ENCODE results near the gene ME2. TPM values are rescaled to one million over a fixed set of nuclear protein-coding genes. Genes with fewer than 3 reads are reported as not detected.

ME2 gene
- total and polyA plus RNA-seq, 2 donors (not counting 1 experiment from before 2014, with no cell fraction given), result 28.4 to 57.8 TPM

DNA sequence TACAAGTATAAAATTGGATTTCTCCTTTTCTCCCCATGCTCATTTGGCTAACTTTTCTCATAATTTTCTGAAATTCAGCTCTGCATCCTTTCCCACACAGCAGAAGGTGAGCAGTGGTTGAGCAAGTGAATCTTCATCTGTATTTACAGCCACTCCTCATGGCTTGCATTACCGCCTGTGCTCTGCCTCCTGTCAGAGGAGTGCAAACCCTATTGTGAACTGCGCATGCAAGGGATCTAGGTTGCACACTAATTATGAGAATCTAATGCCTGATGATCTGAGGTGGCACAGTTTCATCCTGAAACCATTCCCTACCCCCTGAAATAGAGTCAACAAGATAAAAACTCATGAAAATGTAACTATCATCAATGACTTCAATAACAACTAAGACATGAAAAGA lies 20.0 kb downstream of the ME2 start:
- no peak overlapping the region for H3K27ac ChIP-seq (ENCODE audit: low read length in 2 of 2)
- no peak for DNase-seq
- no peak for ATAC-seq (ENCODE audit: low read depth)
- H2AFZ ChIP-seq (ENCODE audit: insufficient read depth, low read depth, low read length, poor library complexity, severe bottlenecking), result no peak overlapping the region
- Mint-ChIP-seq H3K27me3 (no peaks in the 10 kb centered on the region), H3K4me3 (no peak overlapping the region), H3K27ac (no peak overlapping the region), H3K4me1 (peaks cover 13% of the 10 kb centered on the region), H3K9me3 (ENCODE audit: insufficient read depth) (no peaks in the 10 kb centered on the region)
- H4K20me1 ChIP-seq (ENCODE audit: control insufficient read depth, insufficient read depth, low read length, poor library complexity, severe bottlenecking), result no peaks in the 10 kb centered on the region
- H3K9me3 ChIP-seq (ENCODE audit: control extremely low read depth in 1 of 3, control insufficient read depth in 2 of 3, insufficient read depth in 1 of 3, low read length in 2 of 3), result peaks cover 0 to 9% (median 0%) of the 10 kb centered on the region in 3 donors
- ChIA-PET CTCF (interaction anchor here (1.4 kb wide), 1 partner anchor 78 kb away, joined by 3 read pairs; no protein-coding TSS in a partner anchor), POLR2A (no interaction called here)
- peaks cover 13 to 21% of the 10 kb centered on the region in 2 experiments for H3K36me3 ChIP-seq (replicated peaks in 1 of 2; ENCODE audit: control extremely low read depth in 1 of 2, control insufficient read depth in 1 of 2, extremely low read depth in 1 of 2, insufficient read depth in 2 of 2, low read length in 1 of 2)
- H3K27me3 ChIP-seq (replicated peaks in 1 of 4; ENCODE audit: control extremely low read depth in 1 of 4, control insufficient read depth in 3 of 4, insufficient read depth in 4 of 4, low read length in 3 of 4), result no peaks in the 10 kb centered on the region
- WGBS (ENCODE audit: insufficient coverage), result 83% methylated on average over 2 of the region's 2 CpGs
- peaks cover 17% of the 10 kb centered on the region for H3K79me2 ChIP-seq (ENCODE audit: control insufficient read depth, insufficient read depth, low read length)
- no peak overlapping the region for H3K4me2 ChIP-seq (replicated peaks; ENCODE audit: low read depth, low read length, poor library complexity, severe bottlenecking)
- no peak overlapping the region for H3K4me3 ChIP-seq (ENCODE audit: control extremely low read depth in 1 of 5, extremely low read depth in 1 of 5, insufficient read depth in 1 of 5, low read depth in 2 of 5, low read length in 4 of 5)
- no peak for TF ChIP-seq EZH2 (IDR thresholded peaks at IDR 0.05; ENCODE audit: borderline replicate concordance, insufficient read depth, low read depth, low read length, poor library complexity, severe bottlenecking)
- TF ChIP-seq, protein P1, sequence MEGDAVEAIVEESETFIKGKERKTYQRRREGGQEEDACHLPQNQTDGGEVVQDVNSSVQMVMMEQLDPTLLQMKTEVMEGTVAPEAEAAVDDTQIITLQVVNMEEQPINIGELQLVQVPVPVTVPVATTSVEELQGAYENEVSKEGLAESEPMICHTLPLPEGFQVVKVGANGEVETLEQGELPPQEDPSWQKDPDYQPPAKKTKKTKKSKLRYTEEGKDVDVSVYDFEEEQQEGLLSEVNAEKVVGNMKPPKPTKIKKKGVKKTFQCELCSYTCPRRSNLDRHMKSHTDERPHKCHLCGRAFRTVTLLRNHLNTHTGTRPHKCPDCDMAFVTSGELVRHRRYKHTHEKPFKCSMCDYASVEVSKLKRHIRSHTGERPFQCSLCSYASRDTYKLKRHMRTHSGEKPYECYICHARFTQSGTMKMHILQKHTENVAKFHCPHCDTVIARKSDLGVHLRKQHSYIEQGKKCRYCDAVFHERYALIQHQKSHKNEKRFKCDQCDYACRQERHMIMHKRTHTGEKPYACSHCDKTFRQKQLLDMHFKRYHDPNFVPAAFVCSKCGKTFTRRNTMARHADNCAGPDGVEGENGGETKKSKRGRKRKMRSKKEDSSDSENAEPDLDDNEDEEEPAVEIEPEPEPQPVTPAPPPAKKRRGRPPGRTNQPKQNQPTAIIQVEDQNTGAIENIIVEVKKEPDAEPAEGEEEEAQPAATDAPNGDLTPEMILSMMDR (IDR thresholded peaks at IDR 0.05), result no peak
- H3K4me1 ChIP-seq (ENCODE audit: control insufficient read depth in 2 of 2, insufficient read depth in 2 of 2, low read length in 2 of 2), result peaks cover 0 to 3% of the 10 kb centered on the region in 2 donors
- intact Hi-C loops (cut with micrococcal nuclease), result no loop called here
- no peak overlapping the region for H3K9ac ChIP-seq (ENCODE audit: low read length)

DNA sequence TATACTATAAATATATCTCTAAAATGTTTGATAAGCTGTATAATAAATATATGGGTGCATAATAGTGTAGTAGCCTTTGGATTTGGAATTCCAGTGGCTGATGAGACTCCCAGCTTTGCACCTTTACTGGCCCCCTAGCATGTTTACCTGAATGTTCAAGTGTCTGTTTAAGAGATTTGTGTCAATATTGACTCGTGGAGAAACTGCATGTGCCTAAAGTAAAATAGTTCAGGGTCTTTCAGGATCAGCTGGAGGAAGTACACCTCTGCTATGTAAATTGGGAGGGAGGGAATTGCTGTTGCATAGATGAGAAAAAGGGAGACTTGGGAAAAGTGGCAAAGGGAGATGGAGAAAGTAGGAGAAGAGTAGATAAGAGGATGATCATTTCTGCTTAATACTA lies 23.9 kb downstream of the ME2 start:
- peaks cover 12% of the 10 kb centered on the region for H3K4me1 Mint-ChIP-seq

More for the DNA sequence above, 23.9 kb downstream of the ME2 start:
- intact Hi-C loops (cut with micrococcal nuclease), result no loop called here
- WGBS (ENCODE audit: insufficient coverage), result 90% methylated on average over 1 of the region's 1 CpG
- H3K4me2 ChIP-seq (replicated peaks; ENCODE audit: low read depth, low read length, poor library complexity, severe bottlenecking), result no peak overlapping the region
- H3K9ac ChIP-seq (ENCODE audit: low read length), result no peak overlapping the region
- no peaks in the 10 kb centered on the region for H3K27me3 Mint-ChIP-seq
- peaks cover 1% of the 10 kb centered on the region for H3K9me3 Mint-ChIP-seq (ENCODE audit: insufficient read depth)
- CTCF ChIA-PET, result no interaction called here
- TF ChIP-seq, protein P1 (IDR thresholded peaks at IDR 0.05), result no peak
- TF ChIP-seq EZH2 (IDR thresholded peaks at IDR 0.05; ENCODE audit: borderline replicate concordance, insufficient read depth, low read depth, low read length, poor library complexity, severe bottlenecking), result no peak
- no peak overlapping the region for H3K27ac ChIP-seq (ENCODE audit: low read length in 2 of 2)
- H2AFZ ChIP-seq (ENCODE audit: insufficient read depth, low read depth, low read length, poor library complexity, severe bottlenecking), result no peak overlapping the region
- peaks cover 13% of the 10 kb centered on the region for H3K79me2 ChIP-seq (ENCODE audit: control insufficient read depth, insufficient read depth, low read length)
- peaks cover 15 to 20% of the 10 kb centered on the region in 2 experiments for H3K36me3 ChIP-seq (replicated peaks in 1 of 2; ENCODE audit: control extremely low read depth in 1 of 2, control insufficient read depth in 1 of 2, extremely low read depth in 1 of 2, insufficient read depth in 2 of 2, low read length in 1 of 2)
- POLR2A ChIA-PET, result no interaction called here
- ATAC-seq (ENCODE audit: low read depth) (no peak), DNase-seq (no peak)
- H3K27ac Mint-ChIP-seq, result no peak overlapping the region
- no peak overlapping the region for H3K4me3 Mint-ChIP-seq
- no peak overlapping the region for H3K4me3 ChIP-seq (ENCODE audit: control extremely low read depth in 1 of 5, extremely low read depth in 1 of 5, insufficient read depth in 1 of 5, low read depth in 2 of 5, low read length in 4 of 5)
- H3K27me3 ChIP-seq (replicated peaks in 1 of 4; ENCODE audit: control extremely low read depth in 1 of 4, control insufficient read depth in 3 of 4, insufficient read depth in 4 of 4, low read length in 3 of 4), result no peaks in the 10 kb centered on the region
- H3K9me3 ChIP-seq (ENCODE audit: control extremely low read depth in 1 of 3, control insufficient read depth in 2 of 3, insufficient read depth in 1 of 3, low read length in 2 of 3), result peaks cover 0 to 16% (median 3%) of the 10 kb centered on the region in 3 donors
- H4K20me1 ChIP-seq (ENCODE audit: control insufficient read depth, insufficient read depth, low read length, poor library complexity, severe bottlenecking), result no peaks in the 10 kb centered on the region
- H3K4me1 ChIP-seq (ENCODE audit: control insufficient read depth in 2 of 2, insufficient read depth in 2 of 2, low read length in 2 of 2), result peaks cover 0 to 3% of the 10 kb centered on the region in 2 donors

All from B cell (primary cell).